ENCODE measurements around the gene CYTH3. TPM values are rescaled to one million over a fixed set of nuclear protein-coding genes. Genes with fewer than 3 reads are reported as not detected.

The CYTH3 gene
- total and polyA plus RNA-seq, 2 of the 13 experiments (the other 11 are each of a cell fraction or from before 2014, with no cell fraction given): 3.1 to 3.8 TPM

DNA sequence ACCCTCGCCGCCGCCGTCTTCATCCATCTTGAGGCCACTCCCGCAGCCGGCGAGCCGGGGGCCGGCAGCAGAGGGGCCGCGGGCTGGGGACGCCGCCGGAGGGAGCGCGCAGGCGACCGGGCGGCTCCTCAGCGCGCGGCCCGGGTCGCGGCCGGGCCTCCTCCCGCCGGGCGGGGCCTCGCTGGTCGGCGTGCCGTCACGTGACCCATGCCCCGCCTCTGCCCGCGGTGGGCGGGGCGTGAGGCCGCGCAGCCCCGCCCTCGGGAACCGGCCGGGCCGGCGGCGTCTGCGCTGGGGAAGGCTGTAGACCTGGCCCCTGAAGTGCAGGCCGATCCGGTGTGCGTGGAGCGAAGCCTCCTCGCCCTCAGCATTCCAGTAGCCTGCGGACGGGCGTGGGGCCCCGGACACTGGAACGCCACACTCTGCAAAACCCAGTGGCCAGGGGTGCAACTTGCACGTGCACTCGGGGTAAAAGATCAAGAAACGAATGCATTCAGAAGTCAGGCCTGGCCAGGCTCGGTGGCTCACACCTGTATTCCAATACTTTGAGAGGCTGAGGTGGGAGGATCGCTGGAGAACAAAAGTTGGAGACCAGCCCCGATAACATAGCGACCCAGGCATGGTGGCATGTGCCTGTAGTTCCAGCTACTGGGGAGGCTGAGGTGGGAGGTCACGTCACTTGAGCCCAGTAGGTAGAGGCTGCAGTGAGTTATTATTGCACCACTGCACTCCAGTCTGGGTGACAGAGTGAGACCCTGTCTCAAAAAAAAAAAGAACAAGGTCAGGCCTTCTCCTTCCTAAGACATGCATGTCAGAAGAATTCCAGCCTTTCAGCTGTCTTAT, at the start of gene CYTH3 (continued):
- TF ChIP-seq ZFP90 (CRISPR knock-in tag; IDR thresholded peaks at IDR 0.05; ENCODE audit: borderline replicate concordance) (0 out of 2 replicates have a peak, but pooled peaks have one; percentile 55), SMAD1 (CRISPR knock-in tag; IDR thresholded peaks at IDR 0.05; ENCODE audit: borderline replicate concordance, low read depth) (0 out of 2 replicates have a peak, but pooled peaks have one; percentile 10), KAT7 (CRISPR knock-in tag; IDR thresholded peaks at IDR 0.05; ENCODE audit: borderline replicate concordance) (no peak), BHLHE40 (IDR thresholded peaks at IDR 0.05; ENCODE audit: low read length) (peak; percentile 79), ZNF605 (CRISPR knock-in tag; IDR thresholded peaks at IDR 0.05) (peak; percentile 26; the same call in 1 of the 2 replicates), GMEB2 (CRISPR knock-in tag; IDR thresholded peaks at IDR 0.05; ENCODE audit: low read depth) (no peak), KDM1A (CRISPR knock-in tag; IDR thresholded peaks at IDR 0.05) (no peak), NFIB (CRISPR knock-in tag; IDR thresholded peaks at IDR 0.05; ENCODE audit: borderline replicate concordance) (no peak), ZNF572 (CRISPR knock-in tag; IDR thresholded peaks at IDR 0.05) (no peak), DDIT3 (CRISPR knock-in tag; IDR thresholded peaks at IDR 0.05) (no peak), ZNF160 (CRISPR knock-in tag; IDR thresholded peaks at IDR 0.05) (no peak), TEF (CRISPR knock-in tag; IDR thresholded peaks at IDR 0.05) (no peak), ZFP1 (CRISPR knock-in tag; IDR thresholded peaks at IDR 0.05) (no peak), BCL6 (CRISPR knock-in tag; IDR thresholded peaks at IDR 0.05) (0 out of 2 replicates have a peak, but pooled peaks have one; percentile 12), SIN3B (IDR thresholded peaks at IDR 0.05; ENCODE audit: low read length) (no peak), SP2 (CRISPR knock-in tag; IDR thresholded peaks at IDR 0.05) (no peak), ZNF547 (CRISPR knock-in tag; IDR thresholded peaks at IDR 0.05) (no peak), ZNF619 (CRISPR knock-in tag; IDR thresholded peaks at IDR 0.05) (no peak), ZNF567 (CRISPR knock-in tag; IDR thresholded peaks at IDR 0.05; ENCODE audit: borderline replicate concordance) (no peak), ZNF20 (CRISPR knock-in tag; IDR thresholded peaks at IDR 0.05) (no peak), ZNF251 (CRISPR knock-in tag; IDR thresholded peaks at IDR 0.05) (no peak), ERF (CRISPR knock-in tag; IDR thresholded peaks at IDR 0.05) (peak; percentile 51; the same call in 1 of the 2 replicates), ARNT2 (CRISPR knock-in tag; IDR thresholded peaks at IDR 0.05; ENCODE audit: low read depth) (peak; percentile 81; the same call in 1 of the 2 replicates), ZBTB26 (CRISPR knock-in tag; IDR thresholded peaks at IDR 0.05; ENCODE audit: borderline replicate concordance) (no peak), ZBTB7B (CRISPR knock-in tag; IDR thresholded peaks at IDR 0.05) (peak; percentile 40; the same call in 1 of the 2 replicates), RFX5 (IDR thresholded peaks at IDR 0.05; ENCODE audit: low read depth, low read length) (no peak), MLX (CRISPR knock-in tag; IDR thresholded peaks at IDR 0.05) (no peak), ELF4 (CRISPR knock-in tag; IDR thresholded peaks at IDR 0.05; ENCODE audit: borderline replicate concordance) (no peak)
